ENCODE measurements around the gene PLEKHG3.

The PLEKHG3 gene

GRCh38 chr14:64773046-64773445, 68.8 kb downstream of the PLEKHG3 start:
- Histone ChIP-seq H3K36me3 (ENCODE audit: insufficient read depth, low read length) (no peaks in the 10 kb centered on the region), H3K9me3 (ENCODE audit: low read depth, low read length) (no peaks in the 10 kb centered on the region), H3K4me3 (no peak overlapping the region), H3K27ac (no peak overlapping the region), H3K9ac (ENCODE audit: insufficient read length) (no peak overlapping the region)
- TF ChIP-seq EZH2 (IDR thresholded peaks at IDR 0.05) = no peak
- no peak for DNase-seq (ENCODE audit: low read depth, low spot score)

GRCh38 chr14:64773577-64773976, 69.4 kb downstream of the PLEKHG3 start:
- Histone ChIP-seq H3K36me3 (ENCODE audit: insufficient read depth, low read length) (no peaks in the 10 kb centered on the region), H3K4me3 (no peak overlapping the region), H3K9me3 (ENCODE audit: low read depth, low read length) (no peaks in the 10 kb centered on the region), H3K9ac (ENCODE audit: insufficient read length) (no peak overlapping the region), H3K27ac (no peak overlapping the region)
- no peak for DNase-seq (ENCODE audit: low read depth, low spot score)
- TF ChIP-seq EZH2 (IDR thresholded peaks at IDR 0.05) (no peak), FOXP2 (optimal IDR thresholded peaks at IDR 0.05; ENCODE audit: control extremely low read depth, extremely low read length, insufficient read depth) (no peak), POLR2AphosphoS5 (IDR thresholded peaks at IDR 0.05; ENCODE audit: borderline replicate concordance, low read depth, low read length) (no peak)

DNA sequence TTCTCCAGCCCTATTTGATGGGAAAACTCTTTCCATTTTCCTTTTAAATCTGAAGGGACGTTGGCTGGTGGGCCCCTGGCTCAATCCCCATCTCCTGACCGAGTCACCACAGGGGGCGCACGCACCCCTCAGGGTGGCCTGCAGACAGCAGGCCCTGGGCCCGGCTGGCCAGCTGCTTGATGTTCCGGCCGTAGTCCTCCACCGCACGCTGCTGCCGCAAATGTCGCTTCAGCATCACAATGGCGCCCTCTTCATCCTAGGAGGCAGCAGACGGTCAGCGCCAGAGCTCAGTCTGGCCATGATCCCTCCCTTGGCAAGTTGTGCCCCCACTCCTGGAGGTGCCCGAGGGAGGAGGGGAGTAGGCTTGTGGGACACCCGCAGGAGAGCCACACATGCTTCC, 70.0 kb downstream of the PLEKHG3 start:
- TF ChIP-seq FOXP2 (optimal IDR thresholded peaks at IDR 0.05; ENCODE audit: control extremely low read depth, extremely low read length, insufficient read depth) (no peak), EZH2 (IDR thresholded peaks at IDR 0.05) (no peak), POLR2AphosphoS5 (IDR thresholded peaks at IDR 0.05; ENCODE audit: borderline replicate concordance, low read depth, low read length) (no peak)
- no peak for DNase-seq (ENCODE audit: low read depth, low spot score)
- Histone ChIP-seq H3K9ac (ENCODE audit: insufficient read length) (no peak overlapping the region), H3K27ac (no peak overlapping the region), H3K9me3 (ENCODE audit: low read depth, low read length) (no peaks in the 10 kb centered on the region), H3K4me3 (no peak overlapping the region), H3K36me3 (ENCODE audit: insufficient read depth, low read length) (no peaks in the 10 kb centered on the region)

GRCh38 chr14:64775081-64775777, 71.0 kb downstream of the PLEKHG3 start:
- DNase-seq (ENCODE audit: low read depth, low spot score) = no peak
- no peak overlapping the region for H3K9ac ChIP-seq (ENCODE audit: insufficient read length)
- no peak for TF ChIP-seq EZH2 (IDR thresholded peaks at IDR 0.05)
- TF ChIP-seq FOXP2 (optimal IDR thresholded peaks at IDR 0.05; ENCODE audit: control extremely low read depth, extremely low read length, insufficient read depth) = no peak
- TF ChIP-seq POLR2AphosphoS5 (IDR thresholded peaks at IDR 0.05; ENCODE audit: borderline replicate concordance, low read depth, low read length) = no peak
- no peaks in the 10 kb centered on the region for H3K9me3 ChIP-seq (ENCODE audit: low read depth, low read length)
- H3K27ac ChIP-seq = no peak overlapping the region
- no peak overlapping the region for H3K4me3 ChIP-seq
- H3K36me3 ChIP-seq (ENCODE audit: insufficient read depth, low read length) = no peaks in the 10 kb centered on the region

- Histone ChIP-seq H3K4me3 (no peak overlapping the region), H3K36me3 (ENCODE audit: insufficient read depth, low read length) (no peaks in the 10 kb centered on the region), H3K9ac (ENCODE audit: insufficient read length) (no peak overlapping the region), H3K9me3 (ENCODE audit: low read depth, low read length) (no peaks in the 10 kb centered on the region), H3K27ac (no peak overlapping the region)
- DNase-seq (ENCODE audit: low read depth, low spot score) = no peak
- TF ChIP-seq EZH2 (IDR thresholded peaks at IDR 0.05) (no peak), POLR2AphosphoS5 (IDR thresholded peaks at IDR 0.05; ENCODE audit: borderline replicate concordance, low read depth, low read length) (no peak), FOXP2 (optimal IDR thresholded peaks at IDR 0.05; ENCODE audit: control extremely low read depth, extremely low read length, insufficient read depth) (no peak)
These were observed 73.2 kb downstream of the PLEKHG3 start for GRCh38 chr14:64777461-64777860.

DNA sequence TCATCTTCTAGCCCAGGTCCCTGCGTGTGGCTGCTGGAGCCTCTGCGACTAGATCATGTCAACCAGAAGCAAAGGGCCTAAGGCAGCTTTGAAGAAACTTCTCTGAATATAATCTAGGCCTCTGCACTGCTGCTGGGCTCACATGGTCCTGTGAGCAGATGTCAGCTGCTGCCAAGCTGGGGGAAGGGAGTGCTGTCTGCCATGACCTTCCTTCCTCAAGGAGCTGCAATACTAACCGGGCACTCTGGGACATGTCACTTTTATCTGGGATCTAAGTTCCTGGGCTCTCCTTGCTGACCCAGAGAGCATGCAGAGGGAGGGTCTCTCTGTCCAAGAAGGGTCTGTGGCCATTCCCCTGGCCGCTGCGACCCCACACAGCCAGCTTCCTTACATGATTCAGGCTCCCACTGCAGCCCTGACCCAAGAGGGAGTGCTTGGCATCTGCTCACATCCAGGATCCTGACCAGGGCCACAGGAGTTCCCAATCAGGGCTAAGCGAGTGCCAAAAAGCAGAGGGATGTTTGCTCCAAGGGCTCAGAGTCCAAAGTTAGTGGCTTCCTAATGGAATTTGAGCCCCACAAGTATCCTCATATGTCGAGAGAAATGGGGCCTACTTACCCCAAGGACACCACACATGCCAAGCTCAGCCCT, 74.0 kb downstream of the PLEKHG3 start:
- H3K9me3 ChIP-seq (ENCODE audit: low read depth, low read length) = no peaks in the 10 kb centered on the region
- no peak overlapping the region for H3K4me3 ChIP-seq
- TF ChIP-seq EZH2 (IDR thresholded peaks at IDR 0.05) (no peak), FOXP2 (optimal IDR thresholded peaks at IDR 0.05; ENCODE audit: control extremely low read depth, extremely low read length, insufficient read depth) (no peak), POLR2AphosphoS5 (IDR thresholded peaks at IDR 0.05; ENCODE audit: borderline replicate concordance, low read depth, low read length) (no peak)
- DNase-seq (ENCODE audit: low read depth, low spot score) = no peak
- H3K27ac ChIP-seq = no peak overlapping the region
- no peak overlapping the region for H3K9ac ChIP-seq (ENCODE audit: insufficient read length)
- H3K36me3 ChIP-seq (ENCODE audit: insufficient read depth, low read length) = no peaks in the 10 kb centered on the region

DNA sequence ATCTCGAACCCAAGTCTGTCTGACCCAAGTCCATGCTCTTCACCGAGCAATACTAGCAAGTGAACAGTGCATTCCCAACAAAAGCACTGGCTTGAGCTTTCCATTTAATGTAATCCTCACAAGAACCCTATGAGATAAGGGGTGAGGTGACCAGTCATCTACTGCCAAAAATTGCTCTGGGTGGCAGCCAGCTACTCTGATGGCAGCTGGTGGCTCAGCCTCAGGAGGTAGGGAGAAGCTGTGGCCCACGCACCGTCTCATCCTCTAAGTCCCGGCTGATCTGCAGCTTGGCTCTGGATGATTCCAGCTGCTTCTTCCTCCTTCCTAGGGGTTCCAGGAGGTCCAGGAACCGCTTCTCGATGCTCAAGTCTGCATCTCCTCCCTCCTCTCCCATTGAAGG, 75.2 kb downstream of the PLEKHG3 start:
- TF ChIP-seq EZH2 (IDR thresholded peaks at IDR 0.05) = no peak
- no peak for TF ChIP-seq FOXP2 (optimal IDR thresholded peaks at IDR 0.05; ENCODE audit: control extremely low read depth, extremely low read length, insufficient read depth)
- no peak for TF ChIP-seq POLR2AphosphoS5 (IDR thresholded peaks at IDR 0.05; ENCODE audit: borderline replicate concordance, low read depth, low read length)

GRCh38 chr14:64782196-64782595, 78.0 kb downstream of the PLEKHG3 start:
- no peak overlapping the region for H3K27ac ChIP-seq
- DNase-seq (ENCODE audit: low read depth, low spot score) = no peak
- no peaks in the 10 kb centered on the region for H3K36me3 ChIP-seq (ENCODE audit: insufficient read depth, low read length)
- no peak overlapping the region for H3K4me3 ChIP-seq
- H3K9me3 ChIP-seq (ENCODE audit: low read depth, low read length) = no peaks in the 10 kb centered on the region
- TF ChIP-seq EZH2 (IDR thresholded peaks at IDR 0.05) (no peak), POLR2AphosphoS5 (IDR thresholded peaks at IDR 0.05; ENCODE audit: borderline replicate concordance, low read depth, low read length) (no peak), FOXP2 (optimal IDR thresholded peaks at IDR 0.05; ENCODE audit: control extremely low read depth, extremely low read length, insufficient read depth) (no peak)
- H3K9ac ChIP-seq (ENCODE audit: insufficient read length) = no peak overlapping the region

More for the DNA sequence above, 75.2 kb downstream of the PLEKHG3 start:
- DNase-seq (ENCODE audit: low read depth, low spot score) = no peak
- no peaks in the 10 kb centered on the region for H3K36me3 ChIP-seq (ENCODE audit: insufficient read depth, low read length)
- no peaks in the 10 kb centered on the region for H3K9me3 ChIP-seq (ENCODE audit: low read depth, low read length)
- no peak overlapping the region for H3K27ac ChIP-seq
- no peak overlapping the region for H3K4me3 ChIP-seq
- no peak overlapping the region for H3K9ac ChIP-seq (ENCODE audit: insufficient read length)

All from SK-N-MC (cell line).